Duodenal mucosa (tissue), 2 donors: ENCODE data around the gene AAR2.

ENCODE experiments used
- H3K27ac ChIP-seq: one replicate; pipeline ENCODE4 v1.7.0; 2013; ENCODE audit warnings: low read depth, low read length
- H3K27me3 ChIP-seq, 2 donors: one replicate each; pipeline ENCODE4 v1.7.0; 2013; ENCODE audit warnings: low read length in 2 of 2, control low read depth in 1 of 2; ENCODE audit not compliant: insufficient read depth in 2 of 2, control insufficient read depth in 1 of 2
- H3K36me3 ChIP-seq, 2 donors: one replicate each; pipeline ENCODE4 v1.7.0; 2013; ENCODE audit warnings: low read length in 2 of 2, control low read depth in 1 of 2; ENCODE audit not compliant: insufficient read depth in 2 of 2, control insufficient read depth in 1 of 2
- H3K4me1 ChIP-seq, 2 donors: one replicate each; pipeline ENCODE4 v1.7.0; 2013; ENCODE audit warnings: low read length in 2 of 2, control low read depth in 1 of 2; ENCODE audit not compliant: insufficient read depth in 2 of 2, control insufficient read depth in 1 of 2
- H3K4me3 ChIP-seq, 2 donors: one replicate each; pipeline ENCODE4 v1.7.0; 2013; ENCODE audit warnings: low read length in 2 of 2, low read depth in 1 of 2
- H3K9ac ChIP-seq, 2 donors: one replicate each; pipeline ENCODE4 v1.7.0; 2013; ENCODE audit warnings: low read length in 2 of 2, low read depth in 1 of 2
- H3K9me3 ChIP-seq, 2 donors: one replicate each; pipeline ENCODE4 v1.7.0; 2013; ENCODE audit warnings: low read length in 2 of 2, control low read depth in 1 of 2; ENCODE audit not compliant: control insufficient read depth in 1 of 2

AAR2 gene

DNA sequence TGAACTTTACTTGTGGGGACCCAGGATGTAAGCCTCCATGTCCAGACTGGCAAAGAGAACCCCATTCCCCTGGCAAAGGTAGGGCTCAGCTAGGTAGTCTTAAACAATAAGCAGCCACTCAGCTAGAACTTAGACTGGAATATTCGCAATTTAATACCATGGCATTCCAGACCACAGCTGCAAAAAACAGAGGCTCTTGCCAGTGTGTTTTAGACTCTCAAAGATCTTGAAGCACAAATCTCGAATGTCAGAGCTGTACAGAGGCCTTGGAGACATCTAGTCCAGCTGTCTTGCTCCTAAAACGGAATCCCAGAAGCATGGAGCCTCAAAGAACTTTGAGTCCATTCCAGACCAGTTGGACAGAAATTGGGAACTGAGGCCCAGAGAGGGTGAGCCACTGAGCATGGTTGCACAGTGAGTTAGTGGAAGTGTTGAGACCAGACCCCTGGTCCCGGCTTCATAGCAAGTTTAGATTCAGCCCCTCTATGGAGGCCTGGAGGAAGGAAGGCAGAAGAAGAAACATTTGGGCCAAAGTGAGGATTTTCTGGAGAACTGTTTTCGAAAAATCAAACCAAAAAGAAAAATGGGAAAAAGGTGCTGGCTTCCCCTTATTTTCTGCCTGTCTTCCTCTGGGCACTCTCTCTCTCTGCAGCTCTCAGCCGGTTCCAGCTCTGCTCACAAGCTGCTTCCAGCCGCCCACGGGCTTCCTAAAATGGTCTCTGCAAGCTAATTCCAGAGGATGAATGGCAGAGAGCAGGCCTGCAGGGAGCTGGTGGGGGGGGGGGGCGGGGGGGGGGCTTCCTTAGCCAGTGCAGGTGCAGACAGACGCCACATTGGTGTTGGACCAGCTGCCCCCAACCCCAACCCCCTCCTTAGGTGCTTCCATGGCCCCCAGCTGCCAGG, 32.4 kb downstream of the AAR2 start:
- H3K9ac ChIP-seq, result no peak overlapping the region
- no peaks in the 10 kb centered on the region for H3K4me1 ChIP-seq
- no peak overlapping the region for H3K4me3 ChIP-seq
- no peak overlapping the region for H3K27ac ChIP-seq
- no peaks in the 10 kb centered on the region for H3K36me3 ChIP-seq
- H3K27me3 ChIP-seq, result no peaks in the 10 kb centered on the region
- H3K9me3 ChIP-seq, result no peaks in the 10 kb centered on the region

DNA sequence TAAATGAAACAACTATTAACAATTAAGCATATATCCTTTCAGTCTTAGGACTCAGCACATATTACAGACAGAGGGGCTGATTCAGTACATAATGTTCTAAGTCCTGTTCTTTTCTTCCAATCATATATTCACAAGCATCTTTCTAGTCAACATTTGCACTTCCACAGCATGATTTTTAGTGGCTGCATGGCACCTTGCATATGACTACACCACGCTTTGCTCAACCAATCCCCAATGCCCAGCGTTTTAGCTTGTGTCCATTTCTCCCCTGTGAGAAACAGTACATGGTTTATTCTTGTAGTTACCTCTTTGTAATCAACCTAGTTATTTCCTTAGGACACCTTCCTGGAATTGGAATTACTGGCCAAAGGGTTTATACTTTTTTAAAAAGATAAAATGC, 33.2 kb downstream of the AAR2 start:
- H3K9ac ChIP-seq, result no peak overlapping the region
- no peak overlapping the region for H3K27ac ChIP-seq
- no peaks in the 10 kb centered on the region for H3K9me3 ChIP-seq
- no peaks in the 10 kb centered on the region for H3K27me3 ChIP-seq
- no peak overlapping the region for H3K4me3 ChIP-seq
- no peaks in the 10 kb centered on the region for H3K4me1 ChIP-seq
- no peaks in the 10 kb centered on the region for H3K36me3 ChIP-seq

DNA sequence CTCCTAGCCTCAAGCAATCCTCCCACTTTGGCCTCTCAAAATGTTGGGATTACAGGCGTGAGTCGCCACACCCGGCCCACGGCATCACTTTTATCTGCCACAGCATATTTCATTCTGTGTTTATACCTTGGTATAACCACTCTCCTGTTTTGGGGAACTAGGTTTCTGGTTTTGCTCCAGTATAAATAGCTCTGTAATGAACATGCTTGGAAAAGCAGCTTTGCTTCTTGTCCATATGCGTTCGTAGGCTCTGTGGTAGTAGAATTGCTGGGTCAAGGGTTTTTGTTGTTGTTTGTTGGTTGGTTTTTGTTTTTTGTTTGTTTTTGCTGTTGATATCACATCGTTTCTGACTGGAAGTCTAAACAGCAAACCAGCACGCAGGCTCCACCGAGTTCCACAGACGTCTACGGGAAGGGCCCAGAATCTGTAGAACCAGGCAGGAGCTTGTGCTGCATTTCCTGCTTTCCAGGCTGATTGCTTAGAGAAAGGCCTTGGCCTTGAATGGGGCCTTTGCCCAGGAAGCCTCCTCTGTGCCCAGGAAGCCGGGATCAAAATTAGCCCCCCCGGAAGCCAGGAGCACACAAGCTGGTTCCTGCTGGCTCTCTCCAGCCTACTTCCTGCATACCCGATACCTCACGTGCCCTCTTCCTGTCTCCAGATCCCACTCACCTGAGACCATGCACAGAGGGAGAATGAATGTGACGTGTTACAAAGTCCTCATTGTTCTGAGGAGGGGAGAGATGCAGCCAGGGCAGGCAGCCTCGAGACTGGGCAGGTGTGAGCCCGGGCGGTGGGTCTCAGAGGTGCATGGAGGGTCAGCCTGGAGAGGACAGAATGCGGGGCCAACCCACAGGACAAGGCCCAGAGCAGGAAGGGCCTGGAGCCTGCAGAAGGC, 34.7 kb downstream of the AAR2 start:
- Histone ChIP-seq H3K4me1 (no peaks in the 10 kb centered on the region), H3K36me3 (no peaks in the 10 kb centered on the region), H3K4me3 (no peak overlapping the region), H3K9ac (no peak overlapping the region), H3K27me3 (no peaks in the 10 kb centered on the region), H3K9me3 (no peaks in the 10 kb centered on the region), H3K27ac (no peak overlapping the region)

DNA sequence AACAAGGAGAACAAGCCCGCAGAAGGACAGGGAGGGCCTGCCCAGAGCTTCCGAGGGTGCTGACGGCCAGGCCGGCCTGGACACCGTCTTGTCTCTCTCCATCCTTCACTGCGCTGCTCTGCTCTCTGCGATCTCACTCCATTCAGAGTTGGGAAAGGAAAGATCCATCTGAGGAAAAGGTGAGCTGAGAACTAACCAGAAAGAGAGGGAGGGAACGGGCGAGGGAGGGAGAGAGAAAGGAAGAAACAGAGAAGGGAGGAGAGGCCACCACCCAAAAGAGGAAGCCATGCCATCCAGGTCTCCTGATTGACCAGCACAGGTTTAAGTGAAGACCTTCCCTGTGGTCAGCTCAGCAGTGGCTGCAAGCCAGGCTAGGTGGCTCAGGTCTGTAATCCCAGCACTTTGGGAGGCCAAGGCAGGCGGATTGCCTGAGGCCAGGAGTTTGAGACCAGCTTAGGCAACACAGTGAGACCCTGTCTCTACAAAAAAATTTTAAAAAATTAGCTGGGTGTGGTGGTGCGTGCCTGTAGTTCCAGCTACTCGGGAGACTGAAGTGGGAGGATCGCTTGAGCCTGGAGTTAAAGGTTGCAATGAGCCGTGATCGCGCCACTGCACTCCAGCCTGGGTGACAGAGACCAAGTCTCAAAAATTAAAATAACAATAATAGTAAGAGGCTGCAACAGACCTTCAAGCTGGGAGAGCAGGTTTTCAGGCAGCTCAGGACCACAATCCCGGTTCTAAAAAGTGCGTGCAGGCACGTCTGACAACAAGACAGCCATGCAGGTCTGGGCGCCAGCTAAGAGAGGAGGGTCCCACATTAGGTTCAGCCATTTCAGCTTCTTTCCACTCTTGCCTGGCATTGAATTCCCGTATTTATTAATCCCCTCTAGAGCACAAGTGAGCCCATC, 35.6 kb downstream of the AAR2 start:
- Histone ChIP-seq H3K9me3 (no peaks in the 10 kb centered on the region), H3K36me3 (no peaks in the 10 kb centered on the region), H3K27ac (no peak overlapping the region), H3K27me3 (no peaks in the 10 kb centered on the region), H3K9ac (no peak overlapping the region), H3K4me1 (no peaks in the 10 kb centered on the region), H3K4me3 (no peak overlapping the region)

DNA sequence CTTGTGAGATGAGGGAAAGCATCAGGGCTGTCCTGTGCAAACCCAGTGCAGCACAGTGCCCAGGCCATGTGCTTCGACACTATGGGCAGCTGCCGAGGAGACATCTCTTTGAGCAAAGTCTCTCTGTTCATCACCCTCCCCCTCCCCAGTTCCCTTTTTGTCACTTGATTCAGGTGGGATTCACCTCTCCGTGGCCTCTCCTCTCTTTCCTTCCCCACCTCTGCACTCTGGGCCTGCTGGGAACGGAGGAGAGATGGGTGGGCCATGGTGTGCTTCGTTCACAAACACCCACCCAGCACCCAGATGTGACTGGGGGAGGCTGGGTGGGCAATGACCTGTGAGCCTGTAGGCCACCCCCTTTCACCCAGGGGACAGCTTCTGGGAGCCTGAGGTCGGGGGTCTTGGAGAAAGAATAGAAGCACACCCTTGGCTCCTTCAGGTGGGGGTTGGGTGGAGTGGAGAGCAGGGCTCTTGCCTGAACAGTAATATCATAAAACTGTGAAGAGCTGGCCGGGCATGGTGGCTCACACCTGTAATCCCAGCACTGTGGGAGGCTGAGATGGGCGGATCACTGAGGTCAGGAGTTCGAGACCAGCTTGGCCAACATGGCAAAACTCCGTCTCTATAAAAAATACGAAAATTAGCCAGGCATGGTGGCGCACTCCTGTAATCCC, 36.4 kb downstream of the AAR2 start:
- H3K9ac ChIP-seq, result no peak overlapping the region
- no peak overlapping the region for H3K27ac ChIP-seq
- no peaks in the 10 kb centered on the region for H3K4me1 ChIP-seq
- H3K4me3 ChIP-seq, result no peak overlapping the region
- no peaks in the 10 kb centered on the region for H3K36me3 ChIP-seq
- no peaks in the 10 kb centered on the region for H3K27me3 ChIP-seq
- H3K9me3 ChIP-seq, result no peaks in the 10 kb centered on the region

DNA sequence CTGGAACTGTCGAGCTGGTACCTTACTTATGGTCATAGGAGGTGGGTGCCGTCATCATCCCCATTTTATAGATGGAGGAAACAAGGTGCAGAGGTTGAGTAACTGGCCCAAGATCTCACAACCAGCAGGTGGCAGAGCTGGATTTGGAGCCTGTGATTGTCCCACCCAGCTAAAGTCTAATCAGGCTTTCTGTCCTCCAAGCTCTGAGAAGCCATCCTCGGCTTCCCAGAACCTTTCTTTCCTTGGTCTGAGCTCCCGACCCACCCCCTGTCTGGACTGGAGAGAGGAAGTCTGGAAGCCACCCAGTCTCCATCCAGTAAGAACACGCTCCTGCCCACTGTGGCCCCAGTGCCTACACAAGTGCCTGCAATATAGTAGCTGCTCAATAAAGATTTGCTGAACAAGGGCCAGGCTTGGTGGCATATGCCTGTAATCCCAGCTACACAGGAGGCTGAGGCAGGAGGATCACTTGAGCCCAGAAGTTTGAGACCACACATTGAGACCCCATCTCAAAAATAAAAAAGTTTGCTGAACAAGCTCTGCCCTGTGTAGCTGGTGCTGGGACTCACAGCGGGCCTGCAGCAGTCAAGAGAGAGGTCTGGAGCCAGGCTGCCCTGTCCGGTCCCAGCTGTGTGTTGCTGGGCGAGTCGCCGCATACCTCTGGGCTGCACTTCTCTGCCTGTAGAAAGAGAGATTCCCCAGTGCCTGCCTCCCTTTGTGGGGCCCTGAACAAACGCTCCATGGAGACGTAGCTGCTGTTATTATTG, 37.3 kb downstream of the AAR2 start:
- no peaks in the 10 kb centered on the region for H3K36me3 ChIP-seq
- no peaks in the 10 kb centered on the region for H3K27me3 ChIP-seq
- no peak overlapping the region for H3K4me3 ChIP-seq
- no peaks in the 10 kb centered on the region for H3K9me3 ChIP-seq
- no peak overlapping the region for H3K27ac ChIP-seq
- no peak overlapping the region for H3K9ac ChIP-seq
- H3K4me1 ChIP-seq, result no peaks in the 10 kb centered on the region

DNA sequence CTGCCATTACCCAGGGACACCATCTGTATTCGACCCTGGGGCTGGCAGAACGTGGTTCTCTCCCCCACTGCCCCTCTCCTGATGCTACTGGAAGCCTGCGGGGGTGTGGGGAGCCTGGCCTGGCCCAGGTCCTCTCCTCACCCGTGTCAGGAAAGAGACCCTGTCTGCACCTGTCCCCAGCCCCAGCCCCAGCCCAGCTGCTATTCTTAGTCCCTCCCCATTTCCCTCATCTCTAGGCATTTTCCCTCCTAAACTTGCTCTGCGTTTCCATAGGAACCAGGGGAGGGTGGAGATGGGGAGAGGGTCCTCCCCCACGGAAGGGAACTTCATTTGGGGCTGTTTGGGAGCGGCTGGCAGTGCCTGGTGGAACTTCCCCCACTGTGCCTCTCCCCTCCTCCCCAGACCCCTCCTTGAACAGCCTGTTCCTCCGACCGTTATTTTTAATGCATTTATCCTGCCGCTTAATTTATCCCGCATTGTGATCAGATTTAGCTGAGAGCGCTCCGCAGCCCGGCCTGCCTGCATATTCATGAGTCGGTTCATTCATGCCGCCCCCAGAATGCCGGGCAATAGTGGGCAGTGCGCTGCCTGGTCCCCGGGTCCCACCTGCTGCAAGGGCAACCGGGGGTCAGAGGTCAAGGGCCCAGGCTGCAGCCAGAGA, 38.0 kb downstream of the AAR2 start:
- Histone ChIP-seq H3K36me3 (no peaks in the 10 kb centered on the region), H3K9ac (no peak overlapping the region), H3K4me1 (no peaks in the 10 kb centered on the region), H3K9me3 (no peaks in the 10 kb centered on the region), H3K27ac (no peak overlapping the region), H3K27me3 (no peaks in the 10 kb centered on the region), H3K4me3 (no peak overlapping the region)

DNA sequence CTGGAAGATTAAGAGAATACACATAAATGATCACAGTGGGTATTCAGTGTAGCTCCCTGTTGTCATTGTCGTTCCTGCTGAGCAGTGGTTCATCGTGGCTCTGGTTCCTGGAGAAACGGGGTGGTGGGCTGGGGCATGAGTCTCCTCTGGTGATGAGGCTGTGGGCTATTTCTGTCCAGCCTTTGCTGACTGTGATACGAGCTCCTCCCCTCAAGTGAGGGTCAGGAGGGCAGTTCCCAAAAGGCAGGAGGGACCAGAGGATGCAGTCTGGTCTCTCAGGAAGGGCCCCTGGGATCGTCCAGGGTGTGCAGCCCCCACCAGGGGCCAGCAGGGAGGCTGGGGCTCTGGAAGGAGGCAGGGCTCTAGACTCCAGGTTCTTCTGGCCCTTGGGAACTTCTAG, 38.7 kb downstream of the AAR2 start:
- no peak overlapping the region for H3K9ac ChIP-seq
- H3K27ac ChIP-seq, result no peak overlapping the region
- no peaks in the 10 kb centered on the region for H3K4me1 ChIP-seq
- H3K9me3 ChIP-seq, result no peaks in the 10 kb centered on the region
- no peak overlapping the region for H3K4me3 ChIP-seq
- H3K27me3 ChIP-seq, result no peaks in the 10 kb centered on the region
- H3K36me3 ChIP-seq, result no peaks in the 10 kb centered on the region
